ENCODE results near the gene SHISAL1.

Gene SHISAL1

GRCh38 chr22:44344407-44344806, 31.7 kb upstream of the SHISAL1 start:
- Histone ChIP-seq H3K79me2 (ENCODE audit: low read length) (no peaks in the 10 kb centered on the region), H3K4me1 (ENCODE audit: low read length) (peaks cover 6% of the 10 kb centered on the region), H3K9ac (ENCODE audit: low read length) (no peak overlapping the region), H3K4me3 (ENCODE audit: low read length) (no peak overlapping the region), H3K4me2 (ENCODE audit: low read length) (no peak overlapping the region), H3K27me3 (ENCODE audit: low read depth, low read length) (peaks cover 80% of the 10 kb centered on the region), H3K36me3 (replicated peaks; ENCODE audit: low read depth, low read length) (no peaks in the 10 kb centered on the region), H3K27ac (ENCODE audit: low read length) (no peak overlapping the region), H4K20me1 (ENCODE audit: insufficient read depth, low read length) (no peaks in the 10 kb centered on the region), H3K9me3 (ENCODE audit: insufficient read depth, low read length) (no peaks in the 10 kb centered on the region), H2AFZ (ENCODE audit: low read depth, low read length) (no peak overlapping the region)
- TF ChIP-seq, protein P1, sequence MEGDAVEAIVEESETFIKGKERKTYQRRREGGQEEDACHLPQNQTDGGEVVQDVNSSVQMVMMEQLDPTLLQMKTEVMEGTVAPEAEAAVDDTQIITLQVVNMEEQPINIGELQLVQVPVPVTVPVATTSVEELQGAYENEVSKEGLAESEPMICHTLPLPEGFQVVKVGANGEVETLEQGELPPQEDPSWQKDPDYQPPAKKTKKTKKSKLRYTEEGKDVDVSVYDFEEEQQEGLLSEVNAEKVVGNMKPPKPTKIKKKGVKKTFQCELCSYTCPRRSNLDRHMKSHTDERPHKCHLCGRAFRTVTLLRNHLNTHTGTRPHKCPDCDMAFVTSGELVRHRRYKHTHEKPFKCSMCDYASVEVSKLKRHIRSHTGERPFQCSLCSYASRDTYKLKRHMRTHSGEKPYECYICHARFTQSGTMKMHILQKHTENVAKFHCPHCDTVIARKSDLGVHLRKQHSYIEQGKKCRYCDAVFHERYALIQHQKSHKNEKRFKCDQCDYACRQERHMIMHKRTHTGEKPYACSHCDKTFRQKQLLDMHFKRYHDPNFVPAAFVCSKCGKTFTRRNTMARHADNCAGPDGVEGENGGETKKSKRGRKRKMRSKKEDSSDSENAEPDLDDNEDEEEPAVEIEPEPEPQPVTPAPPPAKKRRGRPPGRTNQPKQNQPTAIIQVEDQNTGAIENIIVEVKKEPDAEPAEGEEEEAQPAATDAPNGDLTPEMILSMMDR (IDR thresholded peaks at IDR 0.05; ENCODE audit: low read depth, low read length), result no peak
- TF ChIP-seq EZH2phosphoT487 (IDR thresholded peaks at IDR 0.05; ENCODE audit: low read depth), result no peak

DNA sequence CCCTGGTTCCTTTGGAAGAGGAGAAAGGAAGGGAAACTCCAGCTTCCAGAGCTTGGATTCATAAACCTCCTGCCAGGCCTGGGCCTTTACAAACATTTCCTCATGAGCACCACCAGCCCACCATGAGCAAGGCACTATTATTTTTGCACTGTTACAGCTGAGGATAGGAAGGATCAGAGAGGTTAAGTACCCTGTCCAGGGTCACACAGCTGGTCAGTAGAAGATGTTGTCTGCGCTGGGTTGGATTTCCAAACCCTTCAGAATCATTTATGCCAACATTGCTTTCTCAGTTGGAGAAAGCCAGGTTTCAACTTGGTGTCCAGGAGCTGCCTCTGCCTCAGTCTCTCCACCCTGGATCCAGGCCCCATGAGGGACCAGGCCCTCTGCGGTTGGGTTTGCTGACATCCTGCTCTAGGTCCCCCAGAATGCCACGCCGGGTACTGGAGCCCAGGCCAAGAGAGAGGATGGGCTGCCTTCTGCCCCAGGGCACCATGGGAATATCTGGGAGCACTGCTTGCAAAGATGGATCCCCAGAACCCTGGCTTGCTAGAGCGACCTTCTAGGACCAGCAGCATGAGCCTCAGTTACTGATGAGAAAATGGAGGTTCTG, 29.7 kb upstream of the SHISAL1 start:
- H2AFZ ChIP-seq (ENCODE audit: low read depth, low read length), result no peak overlapping the region
- H3K9ac ChIP-seq (ENCODE audit: low read length), result no peak overlapping the region
- peaks cover 6% of the 10 kb centered on the region for H3K4me1 ChIP-seq (ENCODE audit: low read length)
- no peaks in the 10 kb centered on the region for H4K20me1 ChIP-seq (ENCODE audit: insufficient read depth, low read length)
- no peaks in the 10 kb centered on the region for H3K9me3 ChIP-seq (ENCODE audit: insufficient read depth, low read length)
- no peaks in the 10 kb centered on the region for H3K36me3 ChIP-seq (replicated peaks; ENCODE audit: low read depth, low read length)
- peaks cover 77% of the 10 kb centered on the region for H3K27me3 ChIP-seq (ENCODE audit: low read depth, low read length)
- H3K27ac ChIP-seq (ENCODE audit: low read length), result no peak overlapping the region
- H3K4me2 ChIP-seq (ENCODE audit: low read length), result no peak overlapping the region
- no peaks in the 10 kb centered on the region for H3K79me2 ChIP-seq (ENCODE audit: low read length)
- H3K4me3 ChIP-seq (ENCODE audit: low read length), result no peak overlapping the region
- TF ChIP-seq, protein P1 (IDR thresholded peaks at IDR 0.05; ENCODE audit: low read depth, low read length), result no peak
- no peak for TF ChIP-seq EZH2phosphoT487 (IDR thresholded peaks at IDR 0.05; ENCODE audit: low read depth)

GRCh38 chr22:44341431-44342346, 28.9 kb upstream of the SHISAL1 start:
- no peak overlapping the region for H3K9ac ChIP-seq (ENCODE audit: low read length)
- no peak overlapping the region for H2AFZ ChIP-seq (ENCODE audit: low read depth, low read length)
- no peak overlapping the region for H3K4me2 ChIP-seq (ENCODE audit: low read length)
- peaks cover 72% of the 10 kb centered on the region for H3K27me3 ChIP-seq (ENCODE audit: low read depth, low read length)
- H3K36me3 ChIP-seq (replicated peaks; ENCODE audit: low read depth, low read length), result no peaks in the 10 kb centered on the region
- no peak for TF ChIP-seq EZH2phosphoT487 (IDR thresholded peaks at IDR 0.05; ENCODE audit: low read depth)
- TF ChIP-seq, protein P1 (IDR thresholded peaks at IDR 0.05; ENCODE audit: low read depth, low read length), result no peak
- H3K4me1 ChIP-seq (ENCODE audit: low read length), result peaks cover 6% of the 10 kb centered on the region
- no peak overlapping the region for H3K4me3 ChIP-seq (ENCODE audit: low read length)
- H4K20me1 ChIP-seq (ENCODE audit: insufficient read depth, low read length), result no peaks in the 10 kb centered on the region; the same call in 1 of the 2 replicates
- no peak overlapping the region for H3K27ac ChIP-seq (ENCODE audit: low read length)
- H3K9me3 ChIP-seq (ENCODE audit: insufficient read depth, low read length), result no peaks in the 10 kb centered on the region
- no peaks in the 10 kb centered on the region for H3K79me2 ChIP-seq (ENCODE audit: low read length)

Data from OCI-LY3 (cell line).